ENCODE measurements around the gene NOXRED1. TPM values are rescaled to one million over a fixed set of nuclear protein-coding genes. Genes with fewer than 3 reads are reported as not detected.

NOXRED1 gene
- total and polyA plus RNA-seq, 10 of the 15 experiments (the other 5 are each of a cell fraction or from before 2014, with no cell fraction given), result 0.06 to 0.62 (median 0.14) TPM

DNA sequence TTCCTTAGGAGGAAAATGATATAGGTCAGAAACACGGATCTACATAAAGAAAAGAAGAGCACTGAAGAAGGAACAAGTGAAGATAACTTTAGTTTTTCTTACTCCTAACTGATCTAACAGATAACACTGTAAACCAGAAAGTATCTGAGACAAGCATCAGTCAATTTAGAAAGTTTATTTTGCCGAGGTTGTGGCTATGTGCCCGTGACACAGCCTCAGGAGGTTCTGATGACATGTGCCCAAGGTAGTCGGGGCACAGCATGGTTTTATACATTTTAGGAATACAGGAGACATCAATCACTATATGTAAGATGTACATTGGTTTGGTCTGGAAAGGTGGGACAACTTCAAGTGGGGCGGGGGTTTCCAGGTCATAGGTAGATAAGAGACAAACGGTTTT, 23.1 kb downstream of the NOXRED1 start:
- TF ChIP-seq, protein P1, sequence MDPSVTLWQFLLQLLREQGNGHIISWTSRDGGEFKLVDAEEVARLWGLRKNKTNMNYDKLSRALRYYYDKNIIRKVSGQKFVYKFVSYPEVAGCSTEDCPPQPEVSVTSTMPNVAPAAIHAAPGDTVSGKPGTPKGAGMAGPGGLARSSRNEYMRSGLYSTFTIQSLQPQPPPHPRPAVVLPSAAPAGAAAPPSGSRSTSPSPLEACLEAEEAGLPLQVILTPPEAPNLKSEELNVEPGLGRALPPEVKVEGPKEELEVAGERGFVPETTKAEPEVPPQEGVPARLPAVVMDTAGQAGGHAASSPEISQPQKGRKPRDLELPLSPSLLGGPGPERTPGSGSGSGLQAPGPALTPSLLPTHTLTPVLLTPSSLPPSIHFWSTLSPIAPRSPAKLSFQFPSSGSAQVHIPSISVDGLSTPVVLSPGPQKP (IDR thresholded peaks at IDR 0.05; ENCODE audit: low read depth, low read length), result no peak
- TF ChIP-seq CBX3 (IDR thresholded peaks at IDR 0.05; ENCODE audit: borderline replicate concordance, low read depth) (no peak), ESRRA (IDR thresholded peaks at IDR 0.05; ENCODE audit: low read length) (no peak), GABPA (IDR thresholded peaks at IDR 0.05; ENCODE audit: low read depth) (no peak), FOS (IDR thresholded peaks at IDR 0.05; ENCODE audit: borderline replicate concordance, extremely low read depth, insufficient read length) (no peak)
- Histone ChIP-seq H3K79me2 (ENCODE audit: control insufficient read depth, insufficient read depth, low read length) (no peaks in the 10 kb centered on the region), H3K27me3 (replicated peaks in 1 of 2; ENCODE audit: control insufficient read depth in 2 of 2, insufficient read depth in 2 of 2, low read length in 1 of 2) (no peaks in the 10 kb centered on the region), H3K4me2 (ENCODE audit: control insufficient read depth, insufficient read depth) (no peak overlapping the region), H3K9ac (ENCODE audit: control insufficient read depth, insufficient read depth, low read length) (no peak overlapping the region), H3K4me3 (no peak overlapping the region), H3K27ac (ENCODE audit: control insufficient read depth, insufficient read depth) (no peak overlapping the region), H3K4me1 (ENCODE audit: control insufficient read depth, insufficient read depth, low read length) (no peaks in the 10 kb centered on the region), H3K9me3 (replicated peaks; ENCODE audit: control insufficient read depth, insufficient read depth, low read length) (no peaks in the 10 kb centered on the region), H4K20me1 (ENCODE audit: control insufficient read depth, insufficient read depth) (no peaks in the 10 kb centered on the region), H3K36me3 (ENCODE audit: control insufficient read depth in 2 of 2, insufficient read depth in 2 of 2, low read length in 1 of 2) (no peaks in the 10 kb centered on the region), H2AFZ (ENCODE audit: control insufficient read depth, low read depth, low read length) (no peak overlapping the region)
- WGBS (ENCODE audit: insufficient coverage, insufficient replicate concordance, low lambda C conversion rate, missing lambda C conversion rate), result 62% methylated on average over 6 of the region's 6 CpGs
- in situ Hi-C loops (cut with MboI), result no loop called here
- ChIA-PET RAD21 (ENCODE audit: unreplicated experiment) (no interaction called here), POLR2A (no interaction called here), CTCF (no interaction called here), SMC1A (ENCODE audit: uncharacterized antibody, unreplicated experiment) (no interaction called here)
- DNase-seq (ENCODE audit: low read depth, low spot score) (no peak), ATAC-seq (no peak), FAIRE-seq (no peak)
- intact Hi-C loops (cut with micrococcal nuclease; ENCODE audit: unreplicated experiment), result no loop called here
- BruUV-seq (replicated peaks), result no TSS peak

GRCh38 chr14:77390188-77390587, 33.1 kb downstream of the NOXRED1 start:
- Histone ChIP-seq H3K4me2 (ENCODE audit: control insufficient read depth, insufficient read depth) (no peak overlapping the region), H3K36me3 (ENCODE audit: control insufficient read depth in 2 of 2, insufficient read depth in 2 of 2, low read length in 1 of 2) (no peaks in the 10 kb centered on the region), H3K4me1 (ENCODE audit: control insufficient read depth, insufficient read depth, low read length) (no peaks in the 10 kb centered on the region), H3K27me3 (replicated peaks in 1 of 2; ENCODE audit: control insufficient read depth in 2 of 2, insufficient read depth in 2 of 2, low read length in 1 of 2) (no peaks in the 10 kb centered on the region), H3K9me3 (replicated peaks; ENCODE audit: control insufficient read depth, insufficient read depth, low read length) (no peaks in the 10 kb centered on the region), H3K27ac (ENCODE audit: control insufficient read depth, insufficient read depth) (no peak overlapping the region), H3K79me2 (ENCODE audit: control insufficient read depth, insufficient read depth, low read length) (no peaks in the 10 kb centered on the region), H3K9ac (ENCODE audit: control insufficient read depth, insufficient read depth, low read length) (no peak overlapping the region), H3K4me3 (no peak overlapping the region), H2AFZ (ENCODE audit: control insufficient read depth, low read depth, low read length) (no peak overlapping the region), H4K20me1 (ENCODE audit: control insufficient read depth, insufficient read depth) (no peaks in the 10 kb centered on the region)
- ChIA-PET SMC1A (ENCODE audit: uncharacterized antibody, unreplicated experiment) (interaction anchor here (0.9 kb wide), 1 partner anchor 11 kb away, joined by 3 read pairs; no protein-coding TSS in a partner anchor), CTCF (interaction anchor here (1.0 to 2.0 kb wide), 2 partner anchors 13 to 74 kb away, joined by 4 to 5 read pairs; partner anchors contain the start of genes SAMD15 and TMED8), POLR2A (no interaction called here), RAD21 (ENCODE audit: unreplicated experiment) (no interaction called here)
- TF ChIP-seq BHLHE40 (IDR thresholded peaks at IDR 0.05; ENCODE audit: borderline replicate concordance in 1 of 2, low read depth in 2 of 2, low read length in 1 of 2), result no peak
- no peak for TF ChIP-seq PAX8 (IDR thresholded peaks at IDR 0.05)
- TF ChIP-seq CHD4 (IDR thresholded peaks at IDR 0.05), result no peak
- no peak for TF ChIP-seq WRNIP1 (IDR thresholded peaks at IDR 0.05; ENCODE audit: borderline replicate concordance, low read depth, low read length)
- TF ChIP-seq ETV6 (conservative IDR thresholded peaks at IDR 0.05 in 1 of 2, IDR thresholded peaks at IDR 0.05 in 1 of 2; ENCODE audit: borderline replicate concordance in 1 of 2, low read depth in 1 of 2), result no peak
- TF ChIP-seq KAT2A (conservative IDR thresholded peaks at IDR 0.05; ENCODE audit: control insufficient read depth, low read depth, low read length), result no peak
- DNase-seq (ENCODE audit: low read depth, low spot score), result no peak
- in situ Hi-C loops (cut with MboI), result no loop called here
- intact Hi-C loops (cut with micrococcal nuclease; ENCODE audit: unreplicated experiment), result no loop called here
- BruUV-seq (replicated peaks), result no TSS peak
- 77% methylated on average over 4 of the region's 4 CpGs for WGBS (ENCODE audit: insufficient coverage, insufficient replicate concordance, low lambda C conversion rate, missing lambda C conversion rate)
- FAIRE-seq, result no peak
- no peak for ATAC-seq

Data from GM12878 (cell line).